ENCODE data around the gene ZNF574. TPM values are rescaled to one million over a fixed set of nuclear protein-coding genes. Genes with fewer than 3 reads are reported as not detected.

The ZNF574 gene
- polyA plus RNA-seq, 3 donors = 3.3 to 9.6 (median 4.9) TPM

- peaks cover 64% of the 10 kb centered on the region for H4K20me1 ChIP-seq (ENCODE audit: insufficient read depth, low read length)
- no peak for DNase-seq
- no peak overlapping the region for H3K27ac ChIP-seq (ENCODE audit: low read depth in 1 of 2, low read length in 2 of 2)
- WGBS (ENCODE audit: insufficient coverage) = 10% methylated on average over 2 of the region's 9 CpGs
- Mint-ChIP-seq H3K4me1 (peaks cover 33% of the 10 kb centered on the region), H3K27me3 (ENCODE audit: low read depth in 3 of 3) (peaks cover 0 to 5% (median 3%) of the 10 kb centered on the region in 3 donors), H3K9me3 (no peaks in the 10 kb centered on the region), H3K27ac (peak overlapping the region in 3 of 7 donors; percentile 5 to 32 (median 16)), H3K4me3 (no peak overlapping the region), H3K36me3 (peaks cover 17 to 26% of the 10 kb centered on the region in 2 donors)
- H2AFZ ChIP-seq (ENCODE audit: insufficient read depth, low read depth, low read length, poor library complexity, severe bottlenecking) = no peak overlapping the region
- no peak for TF ChIP-seq CTCF (IDR thresholded peaks at IDR 0.05)
- H3K36me3 ChIP-seq (replicated peaks in 1 of 2; ENCODE audit: control insufficient read depth in 1 of 2, insufficient read depth in 2 of 2, low read length in 2 of 2) = peaks cover 8 to 23% of the 10 kb centered on the region in 2 donors
- no peak overlapping the region for H3K4me3 ChIP-seq (replicated peaks in 1 of 3; ENCODE audit: low read depth in 2 of 3, low read length in 3 of 3)
- intact Hi-C loops (cut with micrococcal nuclease) = no loop called here
- peaks cover 14 to 17% of the 10 kb centered on the region in 2 donors for H3K4me1 ChIP-seq (ENCODE audit: control insufficient read depth in 1 of 2, insufficient read depth in 2 of 2, low read length in 2 of 2)
- H3K27me3 ChIP-seq (ENCODE audit: control insufficient read depth in 2 of 2, insufficient read depth in 2 of 2, low read length in 2 of 2) = no peaks in the 10 kb centered on the region
- no peaks in the 10 kb centered on the region for H3K79me2 ChIP-seq (ENCODE audit: insufficient read depth, low read length)
- H3K9me3 ChIP-seq (replicated peaks in 1 of 2; ENCODE audit: control insufficient read depth in 1 of 2, insufficient read depth in 1 of 2, low read length in 2 of 2) = no peaks in the 10 kb centered on the region
- no peak overlapping the region for H3K4me2 ChIP-seq (replicated peaks; ENCODE audit: extremely low read depth, low read length, poor library complexity, severe bottlenecking)
- no peak overlapping the region for H3K9ac ChIP-seq (ENCODE audit: insufficient read depth, low read length, poor library complexity, severe bottlenecking)
Observed at GRCh38 chr19:42086188-42086736, 10.3 kb downstream of the ZNF574 start.

GRCh38 chr19:42086770-42087550 lies 11.0 kb downstream of the ZNF574 start:
- no CpG with 5 or more reads among the region's 11 CpGs for WGBS (ENCODE audit: insufficient coverage)
- peak overlapping the region in 1 of 7 donors; percentile 46 for H3K27ac Mint-ChIP-seq
- peaks cover 14 to 17% of the 10 kb centered on the region in 2 donors for H3K4me1 ChIP-seq (ENCODE audit: control insufficient read depth in 1 of 2, insufficient read depth in 2 of 2, low read length in 2 of 2)

More at GRCh38 chr19:42086770-42087550, 11.0 kb downstream of the ZNF574 start:
- Histone ChIP-seq H3K27ac (ENCODE audit: low read depth in 1 of 2, low read length in 2 of 2) (no peak overlapping the region), H2AFZ (ENCODE audit: insufficient read depth, low read depth, low read length, poor library complexity, severe bottlenecking) (no peak overlapping the region), H3K9me3 (replicated peaks in 1 of 2; ENCODE audit: control insufficient read depth in 1 of 2, insufficient read depth in 1 of 2, low read length in 2 of 2) (no peaks in the 10 kb centered on the region), H3K27me3 (ENCODE audit: control insufficient read depth in 2 of 2, insufficient read depth in 2 of 2, low read length in 2 of 2) (no peaks in the 10 kb centered on the region), H4K20me1 (ENCODE audit: insufficient read depth, low read length) (peaks cover 64% of the 10 kb centered on the region), H3K4me2 (replicated peaks; ENCODE audit: extremely low read depth, low read length, poor library complexity, severe bottlenecking) (no peak overlapping the region), H3K79me2 (ENCODE audit: insufficient read depth, low read length) (no peaks in the 10 kb centered on the region), H3K36me3 (replicated peaks in 1 of 2; ENCODE audit: control insufficient read depth in 1 of 2, insufficient read depth in 2 of 2, low read length in 2 of 2) (peaks cover 11 to 23% of the 10 kb centered on the region in 2 donors), H3K9ac (ENCODE audit: insufficient read depth, low read length, poor library complexity, severe bottlenecking) (no peak overlapping the region), H3K4me3 (replicated peaks in 1 of 3; ENCODE audit: low read depth in 2 of 3, low read length in 3 of 3) (no peak overlapping the region)
- no peak for TF ChIP-seq CTCF (IDR thresholded peaks at IDR 0.05)
- peaks cover 30% of the 10 kb centered on the region for H3K4me1 Mint-ChIP-seq
- no peak for DNase-seq
- intact Hi-C loops (cut with micrococcal nuclease) = no loop called here
- H3K4me3 Mint-ChIP-seq = no peak overlapping the region
- H3K36me3 Mint-ChIP-seq = peaks cover 18 to 26% of the 10 kb centered on the region in 2 donors
- peaks cover 0 to 5% (median 3%) of the 10 kb centered on the region in 3 donors for H3K27me3 Mint-ChIP-seq (ENCODE audit: low read depth in 3 of 3)
- H3K9me3 Mint-ChIP-seq = no peaks in the 10 kb centered on the region

Data from CD14-positive monocyte (primary cell).